Suppressor macrophage treated with lipopolysaccharide for 4 hours (primary cell): ENCODE measurements around the gene OR1G1.
A peak's percentile ranks its signal among the peaks of the same experiment; 100 is the strongest.
"Not testable (repeated sequence)": the region's sequence is repeated elsewhere in the genome, so short reads cannot be mapped to it uniquely, and the experiment has no call there.

Experiments used
- DNase-seq: peaks from one replicate; pipeline ENCODE4 v3.0.0-alpha.2; 2020

The OR1G1 gene

DNA sequence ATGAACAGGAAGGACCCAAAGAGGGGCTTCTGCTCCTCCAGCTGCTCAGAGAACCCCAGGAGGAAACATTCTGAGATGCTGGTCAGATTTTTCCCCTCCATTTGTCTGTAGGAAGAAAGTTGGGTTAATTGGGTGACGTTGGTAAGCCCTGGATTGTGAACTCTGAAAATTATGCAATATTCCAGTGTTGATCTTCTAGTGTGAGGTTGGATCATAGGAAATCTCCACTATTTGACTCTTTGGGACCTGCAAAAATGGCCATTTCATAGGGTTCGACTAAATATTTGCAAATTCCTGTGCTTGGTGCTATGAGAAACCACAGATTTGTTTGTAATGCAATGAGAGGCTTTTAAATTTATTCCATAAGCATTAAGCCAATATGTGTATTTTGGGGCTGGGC is at the start of gene OR1G1:
OR1G1 (minus strand) TSS at position 101 of the 400 bp plus-strand sequence; CDS start at position 101, 0 bp downstream.
- DNase-seq = no peak

DNA sequence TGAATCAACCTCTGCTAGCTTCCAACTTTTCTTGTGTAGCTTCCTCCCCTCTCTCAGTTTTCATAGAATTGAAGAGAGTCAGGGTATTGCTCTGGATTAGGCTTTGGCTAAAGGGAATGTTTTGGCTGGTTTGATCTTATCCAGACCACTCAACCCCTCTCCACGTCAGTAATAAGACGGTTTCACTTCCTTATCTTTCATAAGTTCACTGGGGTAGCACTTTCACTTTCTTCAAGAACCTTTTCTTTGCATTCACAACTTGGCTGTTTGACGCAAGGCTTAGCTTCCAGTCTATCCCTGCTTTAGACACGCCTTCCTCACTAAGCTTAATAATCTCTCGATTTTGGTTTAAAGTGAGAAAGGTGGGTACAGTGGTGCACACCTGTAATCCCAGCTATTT is 40.2 kb upstream of the OR1G1 start:
- peak; percentile 88 for DNase-seq

DNA sequence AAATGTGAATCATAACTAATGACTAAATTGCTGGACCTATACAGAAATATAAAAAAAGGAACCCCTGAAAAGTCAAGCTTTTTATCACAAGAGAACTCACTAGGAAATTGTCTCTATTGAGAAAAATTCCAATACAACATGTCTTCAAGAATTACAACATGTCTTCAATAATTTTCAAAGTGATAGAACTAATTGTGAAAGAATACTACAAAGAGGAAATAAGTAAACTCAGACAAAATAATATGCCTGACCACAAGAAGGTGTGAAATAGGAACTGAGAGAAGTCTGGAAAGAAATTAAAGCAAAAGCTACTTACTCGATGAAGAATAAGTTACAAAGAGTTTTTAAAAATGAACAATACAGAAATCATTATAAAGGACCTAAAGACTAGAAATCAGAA is 29.9 kb upstream of the OR1G1 start:
- DNase-seq = peak; percentile 35

DNA sequence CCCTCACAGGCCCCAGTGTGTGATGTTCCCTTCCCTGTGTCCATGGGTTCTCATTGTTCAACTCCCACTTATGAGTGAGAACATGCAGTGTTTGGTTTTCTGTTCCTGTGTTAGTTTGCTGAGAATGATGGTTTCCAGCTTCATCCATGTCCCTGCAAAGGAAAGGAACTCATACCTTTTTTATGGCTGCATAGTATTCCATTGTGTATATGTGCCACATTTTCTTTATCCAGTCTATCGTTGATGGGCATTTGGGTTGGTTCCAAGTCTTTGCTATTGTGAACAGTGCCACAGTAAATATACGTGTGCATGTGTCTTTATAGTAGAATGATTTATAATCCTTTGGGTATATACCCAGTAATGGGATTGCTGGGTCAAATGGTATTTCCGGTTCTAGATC is 10.1 kb upstream of the OR1G1 start:
- DNase-seq = not testable (repeated sequence)

DNA sequence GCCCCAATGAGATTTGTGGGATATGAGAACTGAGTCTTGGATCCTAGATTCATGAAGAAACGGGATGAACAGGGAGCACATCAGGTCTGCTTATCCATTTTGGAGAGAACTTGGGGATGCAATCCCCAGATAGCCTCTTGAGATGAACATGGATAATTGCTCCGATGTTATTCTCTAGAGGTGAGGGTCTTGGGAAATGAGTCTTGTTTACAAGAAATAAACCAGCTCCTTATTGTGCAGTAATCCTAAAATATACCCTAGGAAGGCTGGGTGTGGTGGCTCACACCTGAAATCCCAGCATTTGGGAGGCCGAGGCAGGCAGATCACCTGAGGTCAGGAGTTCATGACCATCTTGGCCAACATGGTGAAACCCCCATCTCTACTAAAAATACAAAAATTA is 23.0 kb downstream of the OR1G1 start, which contains the start of gene OR1D2:
OR1D2 (minus strand) TSS at position 101 of the 400 bp plus-strand sequence. CDS start 11,426 bp downstream, outside the sequence.
- DNase-seq = no peak
